G401 (cell line): ENCODE data around the gene OR6B1. TPM values are rescaled to one million over a fixed set of nuclear protein-coding genes. Genes with fewer than 3 reads are reported as not detected.
"Not testable (repeated sequence)": the region's sequence is repeated elsewhere in the genome, so short reads cannot be mapped to it uniquely, and the experiment has no call there.

Experiments used
- DNase-seq: peaks from one replicate; pipeline ENCODE4 v3.0.0-alpha.2; 2015; ENCODE audit warnings: low spot score
- in situ Hi-C: cut with HindIII; loops from 2 replicates; pipeline ENCODE4 v1.10.0; 2016; ENCODE audit warnings: low sequenced_read_pairs, mixed read lengths
- total RNA-seq: library from RNA; depleted of rRNA; stranded (reverse); fragments of >200 nt; shearing (Covaris generic); gene quantifications from 2 replicates; pipeline ENCODE4 v1.2.3, GENCODE V29; 2014; rRNA removed

The OR6B1 gene
- total RNA-seq, 1 experiment from 2014 or later, result not detected

DNA sequence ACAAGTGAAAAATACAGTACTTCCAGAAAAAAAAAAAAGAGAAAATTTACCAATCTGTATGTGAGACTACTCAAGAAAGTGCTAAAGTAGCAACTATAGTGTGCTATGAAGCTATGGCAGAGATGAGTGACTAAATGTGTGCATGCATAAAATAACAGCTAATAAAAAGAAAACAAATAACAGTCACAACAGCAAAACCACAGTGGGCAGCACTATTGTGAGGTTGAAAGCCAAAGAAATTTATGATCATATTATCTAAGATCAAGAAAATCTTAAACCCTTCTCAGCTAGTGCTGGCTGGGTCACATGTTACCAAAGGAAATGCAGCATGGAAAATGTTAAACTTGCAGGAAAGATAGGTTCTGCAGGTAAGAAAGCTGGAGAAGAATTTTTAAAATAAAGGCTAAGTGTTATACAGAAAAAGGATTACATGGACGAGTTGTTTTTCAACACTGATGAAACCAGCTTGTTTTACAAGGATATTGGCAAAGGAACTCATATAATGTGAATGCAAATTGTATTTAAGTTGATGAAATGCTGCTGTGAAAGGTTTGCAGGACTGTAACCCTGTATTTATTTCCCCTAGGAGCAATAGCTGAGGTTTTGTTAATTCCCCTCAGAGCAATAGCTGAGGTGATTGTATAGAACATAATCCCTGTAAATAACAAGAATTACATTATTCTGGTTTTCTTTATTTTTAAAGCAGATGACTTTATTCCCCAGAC, 33.0 kb downstream of the OR6B1 start:
- in situ Hi-C loops, result no loop called here
- no peak for DNase-seq

DNA sequence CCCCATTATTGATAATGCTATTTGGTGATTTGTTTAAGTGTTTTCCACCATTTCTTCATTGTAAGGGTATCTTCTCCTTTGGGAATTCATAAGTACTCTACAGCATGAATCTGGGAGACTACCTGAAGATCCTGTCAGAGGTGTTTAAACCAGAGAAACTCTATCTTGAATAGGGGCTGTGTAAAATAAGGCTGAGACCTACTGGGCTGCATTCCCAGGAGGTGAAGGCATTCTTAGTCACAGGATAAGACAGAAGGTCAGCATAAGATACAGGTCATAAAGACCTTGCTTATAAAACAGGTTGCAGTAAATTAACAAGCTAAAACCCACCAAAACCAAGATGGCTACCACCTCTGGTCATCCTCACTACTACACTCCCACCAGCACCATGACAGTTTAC, 35.3 kb downstream of the OR6B1 start:
- in situ Hi-C loops, result no loop called here
- DNase-seq, result no peak

DNA sequence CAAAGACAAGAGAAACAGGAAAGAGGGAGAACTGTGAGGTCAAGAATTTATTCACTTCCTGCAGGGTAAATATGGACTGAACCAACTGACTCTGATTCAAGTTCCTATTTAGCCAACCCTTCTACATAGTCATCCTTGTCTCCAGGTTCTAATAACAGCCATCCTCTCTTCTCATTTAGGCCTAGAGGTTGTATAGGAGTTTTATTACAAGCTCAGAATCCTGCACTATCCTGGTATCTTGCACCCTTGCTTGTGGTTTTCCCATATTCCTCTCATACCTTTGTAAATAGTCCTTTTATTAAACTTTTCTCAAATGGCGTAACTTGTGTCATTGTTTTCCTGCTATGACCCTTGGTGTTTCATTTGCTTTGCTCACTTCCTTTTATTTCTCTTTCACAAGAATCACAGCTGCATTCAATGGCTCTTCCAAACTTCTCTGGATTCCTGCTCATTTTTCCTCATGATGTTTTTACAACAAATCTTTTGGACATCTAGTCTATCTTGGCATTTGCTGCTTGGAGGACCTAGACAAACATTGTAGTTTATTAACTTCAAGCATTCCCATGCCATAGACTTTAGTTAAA, 36.3 kb downstream of the OR6B1 start:
- no peak for DNase-seq
- in situ Hi-C loops, result no loop called here

DNA sequence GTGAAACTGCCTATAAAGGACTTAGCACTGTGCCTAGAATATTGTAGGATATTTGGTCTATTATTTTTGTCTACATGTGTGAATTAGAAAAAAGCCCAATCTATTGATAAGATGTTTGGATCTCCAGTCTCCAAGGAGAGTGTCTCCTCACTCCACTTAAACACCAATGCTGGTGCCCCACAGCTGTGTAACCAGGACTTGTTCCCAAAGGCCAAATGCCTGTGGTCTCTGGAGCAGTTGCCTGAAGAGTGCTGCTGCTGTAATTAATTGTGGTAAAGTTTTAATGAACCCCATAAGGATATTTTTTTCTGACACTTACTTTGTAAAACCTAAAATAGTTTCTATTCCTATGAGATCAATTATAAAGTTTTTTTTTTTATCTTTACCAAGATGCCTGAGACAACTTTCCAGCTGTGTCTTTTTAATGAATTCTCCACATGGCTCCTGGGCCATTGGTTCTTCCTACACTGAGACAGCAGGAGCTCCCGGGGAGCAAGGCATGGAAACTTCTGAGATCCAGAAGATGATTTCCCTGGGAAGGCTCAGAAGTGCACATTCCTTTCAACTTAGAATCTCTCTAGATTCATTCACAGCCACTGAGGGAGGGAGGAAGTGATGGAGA, 37.4 kb downstream of the OR6B1 start:
- no peak for DNase-seq
- in situ Hi-C loops, result no loop called here

DNA sequence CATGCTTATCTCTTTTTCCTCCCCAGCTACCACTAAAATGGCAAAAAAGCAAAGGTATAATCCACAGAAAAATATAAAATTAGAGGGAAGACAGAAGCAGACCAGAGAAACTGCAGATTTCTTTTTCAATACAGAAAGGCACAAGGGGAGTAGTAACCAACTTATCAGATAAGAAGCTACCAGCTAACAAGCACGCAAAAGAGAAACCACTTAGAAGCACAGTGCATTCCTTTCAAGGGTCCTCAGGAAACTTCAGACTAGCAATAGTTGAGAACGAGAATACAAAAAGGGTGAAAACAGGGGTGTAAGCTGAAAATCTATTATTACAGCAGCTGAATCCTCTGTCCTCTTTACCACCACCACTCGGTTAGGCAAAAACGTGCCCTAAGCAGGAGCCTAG, 38.8 kb downstream of the OR6B1 start:
- DNase-seq, result no peak
- in situ Hi-C loops, result no loop called here

DNA sequence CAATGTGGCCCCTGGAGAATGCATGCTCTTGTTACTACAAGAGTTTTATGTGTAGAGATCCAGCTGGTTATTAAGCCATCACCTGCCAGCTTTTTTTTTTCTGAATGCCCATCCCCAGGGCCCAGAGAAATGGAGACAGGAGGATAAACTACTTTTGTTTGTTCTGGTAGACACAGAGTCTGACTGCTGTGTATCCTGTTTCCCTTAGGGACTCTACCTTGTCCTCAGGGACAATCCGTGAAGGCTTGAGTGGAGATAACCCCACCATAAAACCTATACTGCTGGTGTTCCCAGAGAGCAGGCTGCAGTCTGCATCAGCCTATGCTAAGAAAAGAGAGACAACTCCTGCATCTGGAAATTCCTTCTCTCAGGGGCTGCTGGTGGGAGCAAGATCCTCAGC, 48.5 kb downstream of the OR6B1 start, which contains the start of gene OR2A5:
Gene OR2A5 (plus strand): TSS at position 301 of the 400 bp plus-strand sequence. CDS start 1,454 bp downstream, outside the sequence.
- DNase-seq, result no peak
- in situ Hi-C loops, result no loop called here

DNA sequence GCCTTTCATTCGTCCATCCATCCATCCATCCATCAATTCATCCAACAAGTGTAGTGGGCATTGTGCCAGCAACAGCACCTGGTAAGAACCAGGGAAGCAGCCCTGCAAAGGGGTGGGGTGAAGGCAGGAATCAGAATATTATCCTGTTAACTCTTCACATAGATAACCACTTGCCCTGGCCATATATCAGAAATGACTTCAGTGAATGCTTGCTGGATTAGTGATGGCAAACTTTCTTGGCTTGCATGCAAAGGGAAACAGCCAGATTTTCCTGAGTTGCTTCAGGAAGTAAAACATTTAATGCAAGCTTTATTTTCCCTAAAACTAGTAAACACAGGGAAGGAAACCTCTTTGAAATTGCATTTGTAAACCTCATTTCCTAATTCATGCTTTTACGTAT, 49.4 kb downstream of the OR6B1 start:
- DNase-seq, result no peak
- in situ Hi-C loops, result no loop called here

DNA sequence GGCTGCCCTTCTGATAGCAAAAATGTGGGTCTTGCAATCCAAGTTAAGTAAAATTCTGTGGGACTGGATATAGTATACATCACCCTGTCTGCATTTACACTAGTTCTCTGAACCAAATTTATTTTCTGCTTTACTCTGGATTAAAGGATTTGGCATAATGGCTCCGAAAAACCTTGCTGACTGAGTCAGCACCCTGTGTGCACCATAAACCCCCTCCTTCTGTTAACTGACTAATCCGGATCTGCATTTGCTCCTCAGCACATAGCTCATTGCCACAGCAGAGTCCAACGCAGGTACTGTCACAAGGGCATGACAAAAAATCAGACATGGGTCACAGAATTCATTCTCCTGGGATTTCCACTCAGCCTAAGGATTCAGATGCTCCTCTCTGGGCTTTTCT, 50.0 kb downstream of the OR6B1 start:
- in situ Hi-C loops, result no loop called here
- no peak for DNase-seq

DNA sequence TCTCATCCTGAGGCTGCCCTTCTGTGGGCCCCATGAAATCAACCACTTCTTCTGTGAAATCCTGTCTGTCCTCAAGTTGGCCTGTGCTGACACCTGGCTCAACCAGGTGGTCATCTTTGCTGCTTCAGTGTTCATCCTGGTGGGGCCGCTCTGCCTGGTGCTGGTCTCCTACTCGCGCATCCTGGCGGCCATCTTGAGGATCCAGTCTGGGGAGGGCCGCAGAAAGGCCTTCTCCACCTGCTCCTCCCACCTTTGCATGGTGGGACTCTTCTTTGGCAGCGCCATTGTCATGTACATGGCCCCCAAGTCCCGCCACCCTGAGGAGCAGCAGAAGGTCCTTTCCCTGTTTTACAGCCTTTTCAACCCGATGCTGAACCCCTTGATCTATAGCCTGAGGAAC, 50.8 kb downstream of the OR6B1 start:
- in situ Hi-C loops, DNase-seq: not testable (repeated sequence)

DNA sequence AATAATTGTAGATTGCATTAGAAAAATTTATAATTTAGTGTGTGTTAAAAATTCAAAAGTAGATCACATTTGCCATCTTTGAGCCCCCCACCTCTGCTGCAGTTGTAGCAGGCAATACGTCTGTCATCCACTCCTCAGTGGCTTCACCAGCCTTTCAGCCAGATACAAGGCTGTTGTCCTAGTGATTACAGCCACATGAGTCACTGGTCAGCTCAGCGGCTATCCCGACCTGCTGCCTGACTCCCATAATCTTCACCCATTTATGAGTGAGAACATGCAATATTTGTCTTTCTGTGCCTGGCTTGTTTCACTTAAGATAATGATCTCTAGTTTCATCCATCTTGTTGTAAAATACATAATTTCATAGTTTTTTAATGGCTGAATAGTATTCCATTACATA, 57.8 kb downstream of the OR6B1 start:
- DNase-seq, result no peak
- in situ Hi-C loops, result no loop called here

Other genes with a start within 250 kb of the OR6B1 start
- gene CTAGE6, start 242.6 kb upstream of the OR6B1 start, total RNA-seq, result not detected in 2 replicates
- 32.3 and 33.7 TPM in 2 replicates for gene TCAF1, start 98.1 kb upstream of the OR6B1 start, total RNA-seq
- gene OR2F2, start 65.1 kb upstream of the OR6B1 start, total RNA-seq, result not detected in 2 replicates
- gene OR2F1, start 45.5 kb upstream of the OR6B1 start, total RNA-seq, result not detected in 2 replicates
- gene OR2A5, start 48.6 kb downstream of the OR6B1 start, total RNA-seq, result not detected in 2 replicates
- gene OR2A25, start 69.5 kb downstream of the OR6B1 start, total RNA-seq, result not detected in 2 replicates
- gene OR2A12, start 86.0 kb downstream of the OR6B1 start, total RNA-seq, result not detected in 2 replicates
- gene OR2A2, start 109.3 kb downstream of the OR6B1 start, total RNA-seq, result not detected in 2 replicates
- not detected in 2 replicates for gene OR2A14, start 122.9 kb downstream of the OR6B1 start, total RNA-seq
- gene CTAGE4, start 183.1 kb downstream of the OR6B1 start, total RNA-seq, result not detected in 2 replicates
- gene ARHGEF35, start 195.5 kb downstream of the OR6B1 start, total RNA-seq, result not detected in 2 replicates
- gene OR2A42, start 239.3 kb downstream of the OR6B1 start, total RNA-seq, result not detected in 2 replicates